Fibroblast of villous mesenchyme (primary cell): ENCODE measurements around the gene CAMK2N2. TPM values are rescaled to one million over a fixed set of nuclear protein-coding genes. Genes with fewer than 3 reads are reported as not detected.

ENCODE experiments used
- DNase-seq: peaks from one replicate; pipeline ENCODE4 v3.0.0-alpha.2; 2010; ENCODE audit warnings: low read depth
- H3K4me3 ChIP-seq: 2 replicates; pipeline ENCODE4 v1.5.1; 2011; ENCODE audit warnings: low read depth, mild to moderate bottlenecking, low read length
- CTCF ChIP-seq: IDR thresholded peaks from 2 replicates; pipeline ENCODE4 v1.5.1; 2012; ENCODE audit warnings: low read depth, mild to moderate bottlenecking, low read length; ENCODE audit not compliant: insufficient read depth
- total RNA-seq: library from RNA; depleted of rRNA; stranded (reverse); fragments of >200 nt; gene quantifications from 2 replicates; pipeline ENCODE4 v1.2.3, GENCODE V29; 2012

Gene CAMK2N2
- total RNA-seq, 1 donor = not detected

DNA sequence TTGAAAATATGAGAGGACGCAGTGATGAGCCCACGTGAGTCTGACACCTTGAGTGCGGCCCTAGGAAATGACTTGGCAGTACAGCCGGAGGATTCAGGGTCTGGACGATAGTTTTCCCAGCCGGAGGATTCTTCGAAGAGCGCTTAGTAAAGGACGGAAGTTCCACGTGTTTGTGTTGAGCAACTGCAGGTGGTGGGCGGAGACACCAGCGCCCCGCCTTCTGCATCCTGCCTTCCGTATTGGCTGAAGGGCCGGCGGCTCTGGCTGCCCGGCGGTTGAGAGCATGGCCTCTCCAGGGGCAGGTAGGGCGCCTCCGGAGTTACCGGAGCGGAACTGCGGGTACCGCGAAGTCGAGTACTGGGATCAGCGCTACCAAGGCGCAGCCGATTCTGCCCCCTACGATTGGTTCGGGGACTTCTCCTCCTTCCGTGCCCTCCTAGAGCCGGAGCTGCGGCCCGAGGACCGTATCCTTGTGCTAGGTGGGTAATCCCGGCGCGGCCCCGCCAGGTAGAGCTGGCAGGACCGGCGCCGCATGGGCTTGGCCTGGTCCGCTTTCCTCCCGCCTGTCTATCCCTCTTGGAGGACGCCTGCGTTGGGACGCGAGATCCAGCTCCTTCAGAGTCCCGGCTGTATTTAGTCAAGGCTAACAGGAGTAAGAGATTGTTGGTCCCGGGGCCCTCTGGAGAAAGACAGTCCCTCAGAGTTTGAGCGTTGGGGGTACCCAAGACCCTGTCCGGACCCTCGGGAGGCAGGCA, 11.8 kb downstream of the CAMK2N2 start, which contains the start of gene EEF1AKMT4:
TSS of gene EEF1AKMT4 (plus strand) at position 261 of the 755 bp plus-strand sequence. CDS start at position 284, 23 bp downstream.
- peak; percentile 98 for DNase-seq
- peak; percentile 43 for TF ChIP-seq CTCF

GRCh38 chr3:184248454-184249411, 12.6 kb downstream of the CAMK2N2 start, which contains the start of gene ALG3:
ALG3 (minus strand) TSS chr3:184248962; CDS start chr3:184248940, 22 bp downstream.
- peak within 1 kb of the TSS; percentile 68 for H3K4me3 ChIP-seq
- peak; percentile 91 for DNase-seq
- TF ChIP-seq CTCF = no peak

More for the DNA sequence above, 11.8 kb downstream of the CAMK2N2 start, which contains the start of gene EEF1AKMT4:
- peak within 1 kb of the TSS; percentile 68 for H3K4me3 ChIP-seq

- H3K4me3 ChIP-seq = no peak overlapping the region
- no peak for DNase-seq
- no peak for TF ChIP-seq CTCF
Observed at GRCh38 chr3:184242297-184242685, 19.1 kb downstream of the CAMK2N2 start.

DNA sequence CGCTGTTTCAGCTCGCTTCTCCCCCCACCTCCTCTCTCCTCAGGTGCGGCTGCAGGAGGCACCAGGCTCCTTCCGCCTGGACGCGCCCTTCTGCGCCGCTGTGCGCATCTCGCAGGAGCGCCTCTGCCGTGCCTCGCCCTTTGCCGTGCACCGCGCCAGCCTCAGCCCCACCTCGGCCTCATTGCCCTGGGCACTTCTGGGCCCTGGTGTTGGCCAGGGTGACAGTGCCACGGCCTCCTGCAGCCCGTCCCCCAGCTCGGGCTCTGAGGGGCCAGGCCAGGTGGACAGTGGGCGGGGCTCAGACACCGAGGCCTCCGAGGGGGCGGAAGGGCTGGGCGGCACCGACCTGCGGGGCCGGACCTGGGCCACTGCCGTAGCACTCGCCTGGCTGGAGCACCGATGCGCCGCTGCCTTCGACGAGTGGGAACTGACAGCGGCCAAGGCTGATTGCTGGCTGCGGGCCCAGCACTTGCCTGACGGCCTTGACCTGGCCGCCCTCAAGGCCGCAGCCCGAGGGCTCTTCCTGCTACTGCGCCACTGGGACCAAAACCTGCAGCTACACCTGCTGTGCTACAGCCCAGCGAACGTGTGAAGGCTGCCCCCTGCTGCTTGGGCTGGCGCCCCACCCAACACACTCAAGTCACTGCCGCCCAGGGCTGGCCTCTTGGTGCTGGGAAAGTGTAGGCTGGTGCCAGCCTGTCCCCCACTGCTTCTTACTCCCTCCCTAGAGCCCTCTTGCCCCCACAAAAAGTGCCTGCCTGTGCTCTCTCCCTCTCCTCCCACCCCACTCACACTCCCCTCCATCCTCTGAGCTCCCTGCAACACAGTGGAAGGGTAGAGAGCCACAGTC, 19.7 kb downstream of the CAMK2N2 start:
- H3K4me3 ChIP-seq = no peak overlapping the region
- TF ChIP-seq CTCF = peak; percentile 42
- DNase-seq = peak; percentile 14

DNA sequence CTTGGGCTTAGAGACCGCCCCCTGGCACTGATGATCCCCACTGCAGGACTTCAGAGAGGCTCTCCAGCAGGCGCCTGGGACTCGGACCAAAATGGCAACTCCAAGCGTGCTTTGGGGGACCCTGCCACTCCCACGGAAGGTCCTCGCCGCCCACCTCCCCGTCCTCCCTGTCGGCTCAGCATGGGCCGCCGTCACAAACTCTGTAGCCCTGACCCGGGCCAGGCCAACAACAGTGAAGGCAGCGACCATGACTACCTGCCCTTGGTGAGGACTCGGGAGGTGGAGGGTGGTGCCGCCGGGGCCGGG, 20.3 kb downstream of the CAMK2N2 start:
- H3K4me3 ChIP-seq = no peak overlapping the region
- TF ChIP-seq CTCF = no peak
- DNase-seq = no peak
